ENCODE data around the gene POC5. TPM values are rescaled to one million over a fixed set of nuclear protein-coding genes. Genes with fewer than 3 reads are reported as not detected.

The POC5 gene
- total RNA-seq, 4 donors from 2014 or later, result 5.1 to 13.2 (median 10.3) TPM

- intact Hi-C loops (cut with DNase I; ENCODE audit: low total_unique reads), result no loop called here
- 89 to 93% methylated on average over 16 of the region's 16 CpGs for WGBS, 2 donors
- no peak for DNase-seq (ENCODE audit: low spot score in 2 of 2)
- no peak for TF ChIP-seq POLR2A (IDR thresholded peaks at IDR 0.05)
- no peak for TF ChIP-seq CTCF (IDR thresholded peaks at IDR 0.05)
- no peak overlapping the region for H3K4me3 ChIP-seq (ENCODE audit: low read depth, poor library complexity, severe bottlenecking)
These were observed 56.4 kb downstream of the POC5 start for GRCh38 chr5:75660678-75661465.

GRCh38 chr5:75659791-75660450 is 57.3 kb downstream of the POC5 start:
- TF ChIP-seq POLR2A (IDR thresholded peaks at IDR 0.05) (no peak), CTCF (IDR thresholded peaks at IDR 0.05) (no peak)
- intact Hi-C loops (cut with DNase I; ENCODE audit: low total_unique reads), result no loop called here
- 76 to 82% methylated on average over 3 of the region's 3 CpGs for WGBS, 2 donors
- no peak overlapping the region for H3K4me3 ChIP-seq (ENCODE audit: low read depth, poor library complexity, severe bottlenecking)
- DNase-seq (ENCODE audit: low spot score in 2 of 2), result no peak

GRCh38 chr5:75656311-75657003 is 60.8 kb downstream of the POC5 start:
- DNase-seq (ENCODE audit: low spot score in 2 of 2), result no peak
- TF ChIP-seq POLR2A (IDR thresholded peaks at IDR 0.05), result no peak
- TF ChIP-seq CTCF (IDR thresholded peaks at IDR 0.05), result no peak
- intact Hi-C loops (cut with DNase I; ENCODE audit: low total_unique reads), result no loop called here
- 28 to 31% methylated on average over 9 of the region's 9 CpGs for WGBS, 2 donors
- no peak overlapping the region for H3K4me3 ChIP-seq (ENCODE audit: low read depth, poor library complexity, severe bottlenecking)

- no peak for DNase-seq (ENCODE audit: low spot score in 2 of 2)
- no peak overlapping the region for H3K4me3 ChIP-seq (ENCODE audit: low read depth, poor library complexity, severe bottlenecking)
- TF ChIP-seq CTCF (IDR thresholded peaks at IDR 0.05), result no peak
- TF ChIP-seq POLR2A (IDR thresholded peaks at IDR 0.05), result no peak
- intact Hi-C loops (cut with DNase I; ENCODE audit: low total_unique reads), result no loop called here
- WGBS, 2 donors, result 71 to 74% methylated on average over 19 of the region's 19 CpGs
These were observed 62.4 kb downstream of the POC5 start for GRCh38 chr5:75654693-75655295.

- DNase-seq (ENCODE audit: low spot score in 2 of 2), result no peak
- no peak overlapping the region for H3K4me3 ChIP-seq (ENCODE audit: low read depth, poor library complexity, severe bottlenecking)
- intact Hi-C loops (cut with DNase I; ENCODE audit: low total_unique reads), result no loop called here
- WGBS, 2 donors, result 36 to 47% methylated on average over 2 of the region's 2 CpGs
- no peak for TF ChIP-seq POLR2A (IDR thresholded peaks at IDR 0.05)
- TF ChIP-seq CTCF (IDR thresholded peaks at IDR 0.05), result no peak
These were observed 63.7 kb downstream of the POC5 start for GRCh38 chr5:75653521-75653920.

All from lower leg skin (tissue), 4 donors.